Measurements from ENCODE around the gene SLC16A1. TPM values are rescaled to one million over a fixed set of nuclear protein-coding genes. Genes with fewer than 3 reads are reported as not detected.

Gene SLC16A1
- total and polyA plus RNA-seq, 10 of the 15 experiments (the other 5 are each of a cell fraction or from before 2014, with no cell fraction given): 39.0 to 106 (median 65.8) TPM

GRCh38 chr1:112981426-112981825 lies 25.4 kb upstream of the SLC16A1 start:
- RAD21 ChIA-PET (ENCODE audit: unreplicated experiment): no interaction called here
- H3K9me3 ChIP-seq (replicated peaks; ENCODE audit: control insufficient read depth, insufficient read depth, low read length): no peaks in the 10 kb centered on the region
- TF ChIP-seq NR2F1 (conservative IDR thresholded peaks at IDR 0.05) (no peak), TCF12 (IDR thresholded peaks at IDR 0.05; ENCODE audit: low read depth, low read length) (no peak), CBFB (IDR thresholded peaks at IDR 0.05; ENCODE audit: low read depth) (no peak), POLR2A (IDR thresholded peaks at IDR 0.05; ENCODE audit: low read depth, low read length) (no peak), STAT1 (conservative IDR thresholded peaks at IDR 0.05) (no peak), SIN3A (IDR thresholded peaks at IDR 0.05; ENCODE audit: low read depth, low read length) (no peak)
- TF ChIP-seq, protein P1, sequence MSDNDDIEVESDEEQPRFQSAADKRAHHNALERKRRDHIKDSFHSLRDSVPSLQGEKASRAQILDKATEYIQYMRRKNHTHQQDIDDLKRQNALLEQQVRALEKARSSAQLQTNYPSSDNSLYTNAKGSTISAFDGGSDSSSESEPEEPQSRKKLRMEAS (IDR thresholded peaks at IDR 0.05; ENCODE audit: low read depth, low read length): no peak
- POLR2A ChIA-PET: no interaction called here
- peaks cover 10% of the 10 kb centered on the region for H3K4me1 ChIP-seq (ENCODE audit: control insufficient read depth, insufficient read depth, low read length)
- no peak overlapping the region for H3K4me3 ChIP-seq
- no peak overlapping the region for H3K4me2 ChIP-seq (ENCODE audit: control insufficient read depth, insufficient read depth)
- H3K27ac ChIP-seq (ENCODE audit: control insufficient read depth, insufficient read depth): no peak overlapping the region
- ATAC-seq (no peak), DNase-seq (ENCODE audit: low read depth, low spot score) (no peak), FAIRE-seq (no peak)
- no CpG with 5 or more reads among the region's 1 CpG for WGBS (ENCODE audit: insufficient coverage, insufficient replicate concordance, low lambda C conversion rate, missing lambda C conversion rate)
- H3K79me2 ChIP-seq (ENCODE audit: control insufficient read depth, insufficient read depth, low read length): no peaks in the 10 kb centered on the region
- SMC1A ChIA-PET (ENCODE audit: uncharacterized antibody, unreplicated experiment): no interaction called here
- intact Hi-C loops (cut with micrococcal nuclease; ENCODE audit: unreplicated experiment) (no loop called here), in situ Hi-C loops (cut with MboI) (no loop called here)
- BruUV-seq (replicated peaks): no TSS peak
- H4K20me1 ChIP-seq (ENCODE audit: control insufficient read depth, insufficient read depth): no peaks in the 10 kb centered on the region
- no peak overlapping the region for H3K9ac ChIP-seq (ENCODE audit: control insufficient read depth, insufficient read depth, low read length)
- no peaks in the 10 kb centered on the region; a peak in 2 of 4 replicates for H3K36me3 ChIP-seq (ENCODE audit: control insufficient read depth in 2 of 2, insufficient read depth in 2 of 2, low read length in 1 of 2)
- no peaks in the 10 kb centered on the region for H3K27me3 ChIP-seq (replicated peaks in 1 of 2; ENCODE audit: control insufficient read depth in 2 of 2, insufficient read depth in 2 of 2, low read length in 1 of 2)
- no peak overlapping the region for H2AFZ ChIP-seq (ENCODE audit: control insufficient read depth, low read depth, low read length)
- CTCF ChIA-PET: no interaction called here

- no peak for TF ChIP-seq ZBED1 (IDR thresholded peaks at IDR 0.05; ENCODE audit: borderline replicate concordance)
- no peak for TF ChIP-seq CHD4 (IDR thresholded peaks at IDR 0.05)
- TF ChIP-seq ZZZ3 (IDR thresholded peaks at IDR 0.05; ENCODE audit: control insufficient read depth, insufficient read length, low read depth): no peak
- TF ChIP-seq TCF12 (IDR thresholded peaks at IDR 0.05; ENCODE audit: low read depth, low read length): no peak
- TF ChIP-seq NR2F1 (conservative IDR thresholded peaks at IDR 0.05): no peak
- TF ChIP-seq GABPA (IDR thresholded peaks at IDR 0.05; ENCODE audit: low read depth): no peak
- TF ChIP-seq, protein P2, sequence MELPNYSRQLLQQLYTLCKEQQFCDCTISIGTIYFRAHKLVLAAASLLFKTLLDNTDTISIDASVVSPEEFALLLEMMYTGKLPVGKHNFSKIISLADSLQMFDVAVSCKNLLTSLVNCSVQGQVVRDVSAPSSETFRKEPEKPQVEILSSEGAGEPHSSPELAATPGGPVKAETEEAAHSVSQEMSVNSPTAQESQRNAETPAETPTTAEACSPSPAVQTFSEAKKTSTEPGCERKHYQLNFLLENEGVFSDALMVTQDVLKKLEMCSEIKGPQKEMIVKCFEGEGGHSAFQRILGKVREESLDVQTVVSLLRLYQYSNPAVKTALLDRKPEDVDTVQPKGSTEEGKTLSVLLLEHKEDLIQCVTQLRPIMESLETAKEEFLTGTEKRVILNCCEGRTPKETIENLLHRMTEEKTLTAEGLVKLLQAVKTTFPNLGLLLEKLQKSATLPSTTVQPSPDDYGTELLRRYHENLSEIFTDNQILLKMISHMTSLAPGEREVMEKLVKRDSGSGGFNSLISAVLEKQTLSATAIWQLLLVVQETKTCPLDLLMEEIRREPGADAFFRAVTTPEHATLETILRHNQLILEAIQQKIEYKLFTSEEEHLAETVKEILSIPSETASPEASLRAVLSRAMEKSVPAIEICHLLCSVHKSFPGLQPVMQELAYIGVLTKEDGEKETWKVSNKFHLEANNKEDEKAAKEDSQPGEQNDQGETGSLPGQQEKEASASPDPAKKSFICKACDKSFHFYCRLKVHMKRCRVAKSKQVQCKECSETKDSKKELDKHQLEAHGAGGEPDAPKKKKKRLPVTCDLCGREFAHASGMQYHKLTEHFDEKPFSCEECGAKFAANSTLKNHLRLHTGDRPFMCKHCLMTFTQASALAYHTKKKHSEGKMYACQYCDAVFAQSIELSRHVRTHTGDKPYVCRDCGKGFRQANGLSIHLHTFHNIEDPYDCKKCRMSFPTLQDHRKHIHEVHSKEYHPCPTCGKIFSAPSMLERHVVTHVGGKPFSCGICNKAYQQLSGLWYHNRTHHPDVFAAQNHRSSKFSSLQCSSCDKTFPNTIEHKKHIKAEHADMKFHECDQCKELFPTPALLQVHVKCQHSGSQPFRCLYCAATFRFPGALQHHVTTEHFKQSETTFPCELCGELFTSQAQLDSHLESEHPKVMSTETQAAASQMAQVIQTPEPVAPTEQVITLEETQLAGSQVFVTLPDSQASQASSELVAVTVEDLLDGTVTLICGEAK (IDR thresholded peaks at IDR 0.05; ENCODE audit: borderline replicate concordance): no peak
- TF ChIP-seq BMI1 (IDR thresholded peaks at IDR 0.05; ENCODE audit: borderline replicate concordance): no peak
- TF ChIP-seq TBL1XR1 (IDR thresholded peaks at IDR 0.05; ENCODE audit: low read depth, low read length): no peak
- no peak for DNase-seq (ENCODE audit: low read depth, low spot score)
- Histone ChIP-seq H3K4me1 (ENCODE audit: control insufficient read depth, insufficient read depth, low read length) (no peaks in the 10 kb centered on the region), H3K79me2 (ENCODE audit: control insufficient read depth, insufficient read depth, low read length) (no peaks in the 10 kb centered on the region), H4K20me1 (ENCODE audit: control insufficient read depth, insufficient read depth) (no peaks in the 10 kb centered on the region), H3K4me3 (no peak overlapping the region), H2AFZ (ENCODE audit: control insufficient read depth, low read depth, low read length) (no peak overlapping the region), H3K27ac (ENCODE audit: control insufficient read depth, insufficient read depth) (no peak overlapping the region), H3K4me2 (ENCODE audit: control insufficient read depth, insufficient read depth) (no peak overlapping the region), H3K36me3 (ENCODE audit: control insufficient read depth in 2 of 2, insufficient read depth in 2 of 2, low read length in 1 of 2) (no peaks in the 10 kb centered on the region), H3K9ac (ENCODE audit: control insufficient read depth, insufficient read depth, low read length) (no peak overlapping the region), H3K9me3 (replicated peaks; ENCODE audit: control insufficient read depth, insufficient read depth, low read length) (no peaks in the 10 kb centered on the region), H3K27me3 (replicated peaks in 1 of 2; ENCODE audit: control insufficient read depth in 2 of 2, insufficient read depth in 2 of 2, low read length in 1 of 2) (no peaks in the 10 kb centered on the region)
- RAD21 ChIA-PET (ENCODE audit: unreplicated experiment): no interaction called here
- intact Hi-C loops (cut with micrococcal nuclease; ENCODE audit: unreplicated experiment): no loop called here
- POLR2A ChIA-PET: interaction anchor here (0.6 kb wide), 1 partner anchor 12 kb away, joined by 3 read pairs; no protein-coding TSS in a partner anchor
- no peak for FAIRE-seq
- CTCF ChIA-PET: interaction anchor here (0.9 kb wide), 2 partner anchors 8 to 95 kb away, joined by 3 to 4 read pairs; no protein-coding TSS in a partner anchor
- SMC1A ChIA-PET (ENCODE audit: uncharacterized antibody, unreplicated experiment): interaction anchor here (1.1 kb wide), 1 partner anchor 22 kb away, joined by 3 read pairs; no protein-coding TSS in a partner anchor
- 99% methylated on average over 5 of the region's 5 CpGs for WGBS (ENCODE audit: insufficient coverage, insufficient replicate concordance, low lambda C conversion rate, missing lambda C conversion rate)
- no peak for ATAC-seq
- in situ Hi-C loops (cut with MboI): no loop called here
- BruUV-seq (replicated peaks): no TSS peak
Observed at GRCh38 chr1:112975336-112975735, 19.3 kb upstream of the SLC16A1 start.
